ENCODE data around the gene FOXN3. TPM values are rescaled to one million over a fixed set of nuclear protein-coding genes. Genes with fewer than 3 reads are reported as not detected.

The FOXN3 gene
- total RNA-seq, 1 experiment from 2014 or later = 8.8 TPM

DNA sequence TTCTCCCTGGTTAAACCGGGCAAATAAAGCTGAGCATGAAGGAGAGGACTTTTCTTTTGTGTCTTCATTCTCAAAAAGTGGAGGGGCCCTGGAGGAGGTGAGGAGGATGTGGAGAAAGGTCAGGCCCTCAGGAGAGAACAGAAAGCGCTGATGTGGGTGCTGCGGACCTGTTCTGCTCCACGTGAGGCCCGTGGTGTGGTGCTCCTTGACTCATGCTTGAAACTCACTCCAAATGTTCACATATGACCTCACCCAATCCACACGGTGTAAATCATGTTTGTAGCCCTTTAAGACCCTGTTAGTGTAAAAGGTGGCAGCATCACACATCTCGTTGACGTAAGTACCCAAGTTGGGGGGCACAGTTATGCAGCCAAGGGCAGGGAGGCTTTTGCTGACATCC is 126.2 kb downstream of the FOXN3 start:
- H3K27ac ChIP-seq (ENCODE audit: low read length) = no peak overlapping the region
- H3K9me3 ChIP-seq (ENCODE audit: control insufficient read depth, insufficient read depth, low read depth, low read length) = no peaks in the 10 kb centered on the region
- no peak for DNase-seq (ENCODE audit: low read depth, low spot score)
- in situ Hi-C loops (cut with HindIII; ENCODE audit: low pct_unique_long_range_greater_than_20kb, low sequenced_read_pairs) (no loop called here), intact Hi-C loops (cut with micrococcal nuclease; ENCODE audit: unreplicated experiment) (no loop called here)
- ChIA-PET POLR2A (no interaction called here), CTCF (no interaction called here)
- no peak overlapping the region for H3K4me3 ChIP-seq (ENCODE audit: low read depth in 2 of 2, low read length in 2 of 2)
- TF ChIP-seq, protein P1, sequence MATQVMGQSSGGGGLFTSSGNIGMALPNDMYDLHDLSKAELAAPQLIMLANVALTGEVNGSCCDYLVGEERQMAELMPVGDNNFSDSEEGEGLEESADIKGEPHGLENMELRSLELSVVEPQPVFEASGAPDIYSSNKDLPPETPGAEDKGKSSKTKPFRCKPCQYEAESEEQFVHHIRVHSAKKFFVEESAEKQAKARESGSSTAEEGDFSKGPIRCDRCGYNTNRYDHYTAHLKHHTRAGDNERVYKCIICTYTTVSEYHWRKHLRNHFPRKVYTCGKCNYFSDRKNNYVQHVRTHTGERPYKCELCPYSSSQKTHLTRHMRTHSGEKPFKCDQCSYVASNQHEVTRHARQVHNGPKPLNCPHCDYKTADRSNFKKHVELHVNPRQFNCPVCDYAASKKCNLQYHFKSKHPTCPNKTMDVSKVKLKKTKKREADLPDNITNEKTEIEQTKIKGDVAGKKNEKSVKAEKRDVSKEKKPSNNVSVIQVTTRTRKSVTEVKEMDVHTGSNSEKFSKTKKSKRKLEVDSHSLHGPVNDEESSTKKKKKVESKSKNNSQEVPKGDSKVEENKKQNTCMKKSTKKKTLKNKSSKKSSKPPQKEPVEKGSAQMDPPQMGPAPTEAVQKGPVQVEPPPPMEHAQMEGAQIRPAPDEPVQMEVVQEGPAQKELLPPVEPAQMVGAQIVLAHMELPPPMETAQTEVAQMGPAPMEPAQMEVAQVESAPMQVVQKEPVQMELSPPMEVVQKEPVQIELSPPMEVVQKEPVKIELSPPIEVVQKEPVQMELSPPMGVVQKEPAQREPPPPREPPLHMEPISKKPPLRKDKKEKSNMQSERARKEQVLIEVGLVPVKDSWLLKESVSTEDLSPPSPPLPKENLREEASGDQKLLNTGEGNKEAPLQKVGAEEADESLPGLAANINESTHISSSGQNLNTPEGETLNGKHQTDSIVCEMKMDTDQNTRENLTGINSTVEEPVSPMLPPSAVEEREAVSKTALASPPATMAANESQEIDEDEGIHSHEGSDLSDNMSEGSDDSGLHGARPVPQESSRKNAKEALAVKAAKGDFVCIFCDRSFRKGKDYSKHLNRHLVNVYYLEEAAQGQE (IDR thresholded peaks at IDR 0.05; ENCODE audit: insufficient read depth in 1 of 2, low read depth in 2 of 2, low read length in 1 of 2) = no peak
- TF ChIP-seq POLR2AphosphoS5 (IDR thresholded peaks at IDR 0.05; ENCODE audit: low read depth, low read length) (no peak), TCF7L2 (IDR thresholded peaks at IDR 0.05; ENCODE audit: low read depth, low read length) (no peak), SIN3A (IDR thresholded peaks at IDR 0.05; ENCODE audit: borderline replicate concordance, insufficient read depth, low read depth, low read length) (no peak), CTCF (IDR thresholded peaks at IDR 0.05) (no peak)
- no peaks in the 10 kb centered on the region for H3K27me3 ChIP-seq (ENCODE audit: control insufficient read depth, insufficient read depth, low read length)
- no peaks in the 10 kb centered on the region for H3K4me1 ChIP-seq (ENCODE audit: control insufficient read depth, insufficient read depth, low read length)
- no peak for ATAC-seq
- no peaks in the 10 kb centered on the region for H3K36me3 ChIP-seq (ENCODE audit: control insufficient read depth, insufficient read depth, low read length)
- no TSS peak for BruUV-seq (replicated peaks)

DNA sequence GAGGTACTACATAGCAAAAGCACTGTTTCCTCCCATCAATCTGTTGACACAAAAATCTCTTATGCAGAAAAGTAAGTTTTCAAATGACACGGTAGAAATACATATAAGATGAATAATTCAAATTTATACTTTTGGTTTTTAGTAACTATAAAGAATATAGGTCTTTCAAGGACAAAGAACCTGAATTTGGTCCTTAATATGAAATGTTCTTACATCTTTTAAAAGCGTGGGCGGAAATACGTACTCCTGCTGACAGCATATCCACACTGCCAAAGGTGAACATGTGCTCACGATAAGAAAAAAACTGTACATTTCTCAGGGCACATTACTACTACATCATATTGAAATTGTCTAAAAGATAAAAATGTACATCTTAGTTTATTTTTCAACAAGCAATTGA is 127.6 kb downstream of the FOXN3 start:
- no peak for TF ChIP-seq TCF7L2 (IDR thresholded peaks at IDR 0.05; ENCODE audit: low read depth, low read length)
- no peak for TF ChIP-seq POLR2AphosphoS5 (IDR thresholded peaks at IDR 0.05; ENCODE audit: low read depth, low read length)
- TF ChIP-seq, protein P1 (IDR thresholded peaks at IDR 0.05; ENCODE audit: insufficient read depth in 1 of 2, low read depth in 2 of 2, low read length in 1 of 2) = no peak
- TF ChIP-seq CTCF (IDR thresholded peaks at IDR 0.05) = no peak
- TF ChIP-seq SIN3A (IDR thresholded peaks at IDR 0.05; ENCODE audit: borderline replicate concordance, insufficient read depth, low read depth, low read length) = no peak
- ChIA-PET CTCF (no interaction called here), POLR2A (no interaction called here)
- Histone ChIP-seq H3K9me3 (ENCODE audit: control insufficient read depth, insufficient read depth, low read depth, low read length) (no peaks in the 10 kb centered on the region), H3K4me3 (ENCODE audit: low read depth in 2 of 2, low read length in 2 of 2) (no peak overlapping the region), H3K4me1 (ENCODE audit: control insufficient read depth, insufficient read depth, low read length) (no peaks in the 10 kb centered on the region), H3K27me3 (ENCODE audit: control insufficient read depth, insufficient read depth, low read length) (no peaks in the 10 kb centered on the region), H3K36me3 (ENCODE audit: control insufficient read depth, insufficient read depth, low read length) (no peaks in the 10 kb centered on the region), H3K27ac (ENCODE audit: low read length) (no peak overlapping the region)
- ATAC-seq = no peak
- intact Hi-C loops (cut with micrococcal nuclease; ENCODE audit: unreplicated experiment) (no loop called here), in situ Hi-C loops (cut with HindIII; ENCODE audit: low pct_unique_long_range_greater_than_20kb, low sequenced_read_pairs) (no loop called here)
- DNase-seq (ENCODE audit: low read depth, low spot score) = no peak
- BruUV-seq (replicated peaks) = no TSS peak
